Muscle of leg (tissue), 11 donors: ENCODE data around the gene ADORA1. TPM values are rescaled to one million over a fixed set of nuclear protein-coding genes. Genes with fewer than 3 reads are reported as not detected.

ENCODE experiments used
- DNase-seq: peaks from one replicate; pipeline ENCODE4 v3.0.0; 2013
- H3K27ac ChIP-seq: one replicate; pipeline ENCODE4 v1.5.1; 2013; ENCODE audit warnings: mild to moderate bottlenecking, low read length, control low read depth
- H3K27me3 ChIP-seq: one replicate; pipeline ENCODE4 v1.6.1; 2013; ENCODE audit warnings: low read length; ENCODE audit not compliant: control insufficient read depth, insufficient read depth
- H3K36me3 ChIP-seq: one replicate; pipeline ENCODE4 v1.6.1; 2013; ENCODE audit warnings: low read length; ENCODE audit not compliant: control insufficient read depth, insufficient read depth
- H3K4me1 ChIP-seq: one replicate; pipeline ENCODE4 v1.6.1; 2013; ENCODE audit warnings: low read length; ENCODE audit not compliant: control insufficient read depth, insufficient read depth
- H3K4me3 ChIP-seq: one replicate; pipeline ENCODE4 v1.5.1; 2013; ENCODE audit warnings: low read length, control low read depth
- H3K9me3 ChIP-seq: replicated peaks from 2 replicates; pipeline ENCODE4 v1.6.1; 2013; ENCODE audit warnings: low read depth, low read length; ENCODE audit not compliant: control insufficient read depth
- WGBS: methylation state at CpG from one replicate; pipeline ENCODE4 v1.1.5; 2013; ENCODE audit warnings: missing lambda C conversion rate; ENCODE audit not compliant: insufficient coverage; 5-methylcytosine and 5-hydroxymethylcytosine counted together
- polyA plus RNA-seq, 8 donors: library from polyadenylated mRNA; unstranded; fragments of 120-200 nt; gene quantifications; one replicate each; pipeline versions ENCODE4 v1.2.1 to v1.2.3, GENCODE V29; 2013; ENCODE audit warnings: inconsistent platforms in 1 of 8, low replicate concordance in 1 of 8; ENCODE audit not compliant: insufficient read length in 8 of 8, insufficient read depth in 1 of 8
- total RNA-seq: library from RNA; stranded (reverse); fragments of 120-200 nt; gene quantifications from one replicate; pipeline ENCODE4 v1.2.4, GENCODE V29; 2013

The ADORA1 gene
- total and polyA plus RNA-seq, 9 donors = 2.0 to 5.6 (median 4.6) TPM

DNA sequence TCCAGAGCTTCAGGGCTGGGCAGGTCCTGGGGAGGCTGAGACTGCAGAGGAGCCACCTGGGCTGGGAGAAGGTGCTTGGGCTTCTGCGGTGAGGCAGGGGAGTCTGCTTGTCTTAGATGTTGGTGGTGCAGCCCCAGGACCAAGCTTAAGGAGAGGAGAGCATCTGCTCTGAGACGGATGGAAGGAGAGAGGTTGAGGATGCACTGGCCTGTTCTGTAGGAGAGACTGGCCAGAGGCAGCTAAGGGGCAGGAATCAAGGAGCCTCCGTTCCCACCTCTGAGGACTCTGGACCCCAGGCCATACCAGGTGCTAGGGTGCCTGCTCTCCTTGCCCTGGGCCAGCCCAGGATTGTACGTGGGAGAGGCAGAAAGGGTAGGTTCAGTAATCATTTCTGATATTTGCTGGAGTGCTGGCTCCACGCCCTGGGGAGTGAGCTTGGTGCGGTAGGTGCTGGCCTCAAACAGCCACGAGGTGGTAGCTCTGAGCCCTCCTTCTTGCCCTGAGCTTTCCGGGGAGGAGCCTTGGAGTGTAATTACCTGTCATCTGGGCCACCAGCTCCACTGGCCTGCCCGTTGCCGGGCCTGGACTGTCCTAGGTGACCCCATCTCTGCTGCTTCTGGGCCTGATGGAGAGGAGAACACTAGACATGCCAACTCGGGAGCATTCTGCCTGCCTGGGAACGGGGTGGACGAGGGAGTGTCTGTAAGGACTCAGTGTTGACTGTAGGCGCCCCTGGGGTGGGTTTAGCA, 38.8 kb downstream of the ADORA1 start:
- peaks cover 25% of the 10 kb centered on the region for H3K36me3 ChIP-seq
- no peaks in the 10 kb centered on the region for H3K9me3 ChIP-seq
- peaks cover 14% of the 10 kb centered on the region for H3K4me1 ChIP-seq
- 60% methylated on average over 14 of the region's 14 CpGs for WGBS
- no peak overlapping the region for H3K4me3 ChIP-seq
- H3K27ac ChIP-seq = no peak overlapping the region
- peak; percentile 16 for DNase-seq
- H3K27me3 ChIP-seq = peaks cover 19% of the 10 kb centered on the region

GRCh38 chr1:203167026-203167912, 39.7 kb downstream of the ADORA1 start:
- H3K36me3 ChIP-seq = peaks cover 29% of the 10 kb centered on the region
- peaks cover 18% of the 10 kb centered on the region for H3K27me3 ChIP-seq
- H3K4me3 ChIP-seq = no peak overlapping the region
- peaks cover 22% of the 10 kb centered on the region for H3K4me1 ChIP-seq
- WGBS = 78% methylated on average over 19 of the region's 23 CpGs
- H3K27ac ChIP-seq = no peak overlapping the region
- peak; percentile 23 for DNase-seq
- H3K9me3 ChIP-seq = no peaks in the 10 kb centered on the region

GRCh38 chr1:203167913-203168200, 40.3 kb downstream of the ADORA1 start:
- peaks cover 28% of the 10 kb centered on the region for H3K4me1 ChIP-seq
- 90% methylated on average over 4 of the region's 5 CpGs for WGBS

DNA sequence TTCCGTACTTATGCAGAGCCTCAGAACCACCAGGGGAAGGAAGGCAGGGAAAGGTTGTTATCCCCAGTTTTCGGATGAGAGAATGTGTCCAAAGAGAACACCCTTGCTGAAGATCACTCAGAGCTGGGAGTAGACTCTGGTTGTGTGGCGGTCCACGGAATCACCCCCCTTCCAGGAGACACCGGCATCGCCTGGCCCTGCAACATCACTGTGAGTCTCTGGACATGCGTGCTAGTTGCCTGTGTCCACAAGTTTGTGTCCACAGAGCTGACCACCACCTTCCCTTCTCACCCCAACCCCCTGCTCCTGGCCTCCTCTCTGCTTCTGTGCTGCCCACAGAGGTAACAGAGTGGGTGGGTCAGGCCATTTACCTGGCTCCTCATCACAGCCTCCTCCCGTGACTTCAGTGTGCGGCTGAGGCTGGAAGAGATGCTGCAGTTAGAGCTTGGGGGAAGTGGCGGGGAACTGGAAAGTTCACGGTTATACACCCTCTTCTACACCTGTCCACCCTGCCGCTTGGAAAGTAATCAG, 40.8 kb downstream of the ADORA1 start:
- no peak for DNase-seq
- WGBS = 83% methylated on average over 7 of the region's 12 CpGs
- Histone ChIP-seq H3K36me3 (peaks cover 29% of the 10 kb centered on the region), H3K9me3 (no peaks in the 10 kb centered on the region), H3K4me3 (no peak overlapping the region), H3K27me3 (peaks cover 11% of the 10 kb centered on the region), H3K4me1 (peaks cover 32% of the 10 kb centered on the region), H3K27ac (no peak overlapping the region)

More at GRCh38 chr1:203167913-203168200, 40.3 kb downstream of the ADORA1 start:
- Histone ChIP-seq H3K27me3 (peaks cover 12% of the 10 kb centered on the region), H3K27ac (no peak overlapping the region), H3K4me3 (no peak overlapping the region), H3K9me3 (no peaks in the 10 kb centered on the region), H3K36me3 (peaks cover 29% of the 10 kb centered on the region)
- DNase-seq = no peak

GRCh38 chr1:203168991-203169390, 41.5 kb downstream of the ADORA1 start:
- H3K36me3 ChIP-seq = peaks cover 29% of the 10 kb centered on the region
- peaks cover 38% of the 10 kb centered on the region for H3K4me1 ChIP-seq
- no peak overlapping the region for H3K4me3 ChIP-seq
- 82% methylated on average over 7 of the region's 9 CpGs for WGBS
- DNase-seq = no peak
- H3K9me3 ChIP-seq = no peaks in the 10 kb centered on the region
- peaks cover 5% of the 10 kb centered on the region for H3K27me3 ChIP-seq
- H3K27ac ChIP-seq = no peak overlapping the region

GRCh38 chr1:203169770-203170520, 42.4 kb downstream of the ADORA1 start:
- peaks cover 5% of the 10 kb centered on the region for H3K27me3 ChIP-seq
- H3K4me1 ChIP-seq = peaks cover 46% of the 10 kb centered on the region
- 82% methylated on average over 11 of the region's 21 CpGs for WGBS
- no peaks in the 10 kb centered on the region for H3K9me3 ChIP-seq
- H3K27ac ChIP-seq = no peak overlapping the region
- H3K36me3 ChIP-seq = peaks cover 29% of the 10 kb centered on the region
- H3K4me3 ChIP-seq = no peak overlapping the region
- no peak for DNase-seq

- peaks cover 5% of the 10 kb centered on the region for H3K27me3 ChIP-seq
- peaks cover 29% of the 10 kb centered on the region for H3K36me3 ChIP-seq
- peaks cover 54% of the 10 kb centered on the region for H3K4me1 ChIP-seq
- 72% methylated on average over 7 of the region's 8 CpGs for whole genome bisulfite sequencing
- no peak for DNase-seq
- no peaks in the 10 kb centered on the region for H3K9me3 ChIP-seq
- H3K4me3 ChIP-seq = no peak overlapping the region
- H3K27ac ChIP-seq = no peak overlapping the region
Measured at GRCh38 chr1:203170625-203171330, 43.3 kb downstream of the ADORA1 start.

- no peak overlapping the region for H3K4me3 ChIP-seq
- no peaks in the 10 kb centered on the region for H3K9me3 ChIP-seq
- H3K4me1 ChIP-seq = peaks cover 62% of the 10 kb centered on the region
- H3K27me3 ChIP-seq = peaks cover 5% of the 10 kb centered on the region
- 90% methylated on average over 16 of the region's 22 CpGs for WGBS
- no peak for DNase-seq
- peaks cover 29% of the 10 kb centered on the region for H3K36me3 ChIP-seq
- no peak overlapping the region for H3K27ac ChIP-seq
Measured at GRCh38 chr1:203171341-203172183, 44.0 kb downstream of the ADORA1 start.
